Measurements from ENCODE around the gene ZNF14. TPM values are rescaled to one million over a fixed set of nuclear protein-coding genes. Genes with fewer than 3 reads are reported as not detected.
"Not testable (repeated sequence)": the region's sequence is repeated elsewhere in the genome, so short reads cannot be mapped to it uniquely, and the experiment has no call there.

ZNF14 gene
- total RNA-seq, 1 donor from 2014 or later, result 3.6 TPM

DNA sequence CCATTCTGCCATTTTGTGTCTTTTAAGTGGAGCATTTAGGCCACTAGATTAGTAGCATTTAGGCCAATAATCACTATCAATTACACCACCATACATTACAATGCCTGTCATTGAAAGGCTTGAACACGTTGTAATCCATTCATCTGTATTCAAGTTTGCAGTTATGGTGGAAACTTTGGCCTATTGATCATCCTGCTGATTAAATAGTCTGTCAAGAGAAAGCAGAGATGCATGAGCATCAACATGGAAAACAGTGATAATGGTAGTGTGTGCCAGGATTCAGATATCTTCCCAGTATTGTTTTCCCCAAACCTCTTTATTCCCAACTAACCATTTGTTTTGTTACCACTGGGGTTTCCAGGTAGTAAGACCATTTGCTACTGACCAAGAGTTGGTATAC is 32.4 kb downstream of the ZNF14 start:
- DNase-seq; ATAC-seq; intact Hi-C loops (cut with micrococcal nuclease): not testable (repeated sequence)

DNA sequence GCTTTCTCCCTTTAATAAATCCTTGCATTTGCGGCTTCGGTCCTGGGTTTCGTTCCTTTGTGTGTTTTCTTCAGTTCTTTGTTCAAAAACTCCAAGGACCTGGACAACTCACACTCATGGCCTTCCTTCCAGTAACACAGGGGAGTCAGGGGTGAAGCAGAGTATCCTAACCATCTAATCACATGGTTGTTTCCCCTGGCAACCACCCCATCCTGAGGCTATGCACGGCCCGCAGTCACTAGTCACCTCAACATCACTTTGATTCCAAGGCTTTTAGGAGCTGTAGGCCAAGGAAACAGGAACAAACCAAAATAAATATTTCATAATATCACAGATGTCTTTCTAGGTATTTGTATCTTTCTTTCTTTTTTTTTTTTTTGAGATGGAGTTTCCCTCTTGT is 35.3 kb downstream of the ZNF14 start:
- no peak for DNase-seq
- intact Hi-C loops (cut with micrococcal nuclease), result no loop called here
- no peak for ATAC-seq

DNA sequence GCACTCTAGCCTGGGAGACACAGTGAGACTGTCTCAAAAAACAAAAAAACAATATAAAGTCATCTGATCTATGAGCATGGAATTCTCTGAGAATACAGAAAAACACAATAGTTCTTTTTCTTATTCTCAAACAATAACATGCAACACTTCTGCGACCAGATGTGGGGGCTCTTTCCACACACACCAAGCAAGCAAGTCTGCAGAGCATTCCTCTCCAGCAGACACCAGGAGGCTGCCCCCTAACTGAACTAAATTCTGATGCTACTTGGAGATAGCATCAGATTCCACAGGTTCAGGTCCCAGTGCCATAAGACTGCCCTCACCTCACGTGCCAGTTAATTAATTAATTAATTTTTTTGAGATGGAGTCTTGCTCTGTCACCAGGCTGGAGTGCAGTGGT is 36.5 kb downstream of the ZNF14 start:
- intact Hi-C loops (cut with micrococcal nuclease), result no loop called here
- no peak for DNase-seq
- ATAC-seq, result no peak

DNA sequence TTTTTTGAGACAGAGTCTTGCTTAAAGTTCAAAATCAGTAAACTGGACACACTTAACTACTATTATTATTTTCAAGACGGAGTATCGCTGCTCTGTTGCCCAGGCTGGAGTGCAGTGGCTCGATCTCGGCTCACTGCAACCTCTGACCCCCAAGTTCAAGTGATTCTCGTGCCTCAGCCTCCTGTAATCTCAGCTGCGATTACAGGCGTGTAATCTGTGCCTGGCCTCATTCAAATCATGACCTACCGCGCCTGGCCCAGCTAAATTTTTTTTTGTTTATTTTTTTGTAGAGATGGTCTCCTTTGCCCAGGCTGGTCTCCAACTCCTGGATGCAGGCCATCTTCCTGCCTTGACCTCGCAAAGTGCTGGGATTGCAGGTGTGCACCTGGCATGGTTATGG is 41.2 kb downstream of the ZNF14 start:
- no peak for DNase-seq
- intact Hi-C loops (cut with micrococcal nuclease), result no loop called here
- ATAC-seq, result no peak

DNA sequence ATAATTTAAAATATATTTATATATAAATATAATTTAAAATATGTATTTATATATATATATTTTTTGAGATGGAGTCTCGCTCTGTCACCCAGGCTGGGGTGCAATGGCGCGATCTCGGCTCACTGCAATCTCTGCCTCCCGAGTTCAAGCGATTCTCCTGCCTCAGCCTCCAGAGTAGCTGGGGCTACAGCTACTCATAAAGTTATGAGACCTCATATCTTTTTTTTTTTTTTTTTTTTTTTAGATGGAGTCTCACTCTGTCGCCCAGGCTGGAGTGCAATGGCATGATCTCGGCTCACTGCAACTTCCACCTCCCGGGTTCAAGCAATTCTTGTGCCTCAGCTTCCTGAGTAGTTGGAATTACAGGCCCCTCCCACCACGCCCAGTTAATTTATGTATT is 43.9 kb downstream of the ZNF14 start:
- intact Hi-C loops (cut with micrococcal nuclease); DNase-seq; ATAC-seq: not testable (repeated sequence)

DNA sequence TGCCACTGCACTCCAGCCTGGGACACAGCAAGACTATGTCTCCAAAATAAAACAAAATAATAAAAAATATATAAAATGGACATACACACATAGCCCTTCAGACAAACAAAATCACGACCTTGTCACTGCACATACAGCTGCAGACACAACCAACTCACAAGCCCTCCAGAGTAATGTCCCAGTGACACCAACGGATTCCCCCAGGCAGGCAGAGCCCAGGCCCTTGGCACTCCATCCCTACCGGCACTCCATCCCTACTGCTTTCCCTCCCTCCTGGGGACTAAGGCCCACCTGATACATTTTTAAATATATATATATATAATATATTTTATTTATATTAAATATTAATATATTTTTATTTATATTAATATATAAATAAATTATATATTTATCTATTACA is 45.8 kb downstream of the ZNF14 start:
- no peak for ATAC-seq
- intact Hi-C loops (cut with micrococcal nuclease), result no loop called here
- DNase-seq, result no peak

DNA sequence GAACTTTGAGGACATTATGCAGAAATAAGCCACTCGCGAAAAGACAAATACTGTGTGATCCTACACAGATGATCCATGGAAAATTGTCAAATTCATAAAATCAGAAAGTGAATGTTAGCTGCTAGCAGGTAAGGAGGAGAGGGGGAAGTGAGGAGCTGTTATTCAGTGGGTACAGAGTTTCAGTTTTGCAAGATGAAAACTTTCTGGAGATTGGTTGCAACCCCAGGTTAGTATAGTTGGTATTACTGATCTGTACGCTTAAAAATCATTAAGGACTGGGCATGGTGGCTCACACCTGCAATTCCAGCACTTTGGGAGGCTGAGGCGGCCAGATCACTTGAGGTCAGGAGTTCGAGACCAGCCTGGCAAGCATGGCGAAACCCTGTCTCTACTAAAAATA is 46.3 kb downstream of the ZNF14 start:
- no peak for DNase-seq
- ATAC-seq, result no peak
- intact Hi-C loops (cut with micrococcal nuclease), result no loop called here

DNA sequence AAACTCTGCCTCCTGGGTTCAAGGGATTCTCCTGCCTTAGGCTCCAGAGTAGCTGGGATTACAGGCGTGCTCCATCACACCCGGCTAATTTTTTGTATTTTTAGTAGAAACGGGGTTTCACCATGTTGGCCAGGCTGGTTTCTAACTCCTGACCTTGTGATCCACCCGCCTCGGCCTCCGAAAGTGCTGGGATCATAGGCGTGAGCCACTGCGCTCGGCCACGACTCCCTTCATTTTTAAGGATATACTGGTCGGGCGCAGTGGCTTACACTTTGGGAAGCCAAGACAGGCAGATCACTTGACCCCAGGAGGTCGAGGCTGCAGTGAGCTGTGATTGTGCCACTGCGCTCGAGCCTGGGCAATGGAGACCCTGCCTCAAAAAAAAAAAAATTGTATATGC is 46.8 kb downstream of the ZNF14 start:
- ATAC-seq; intact Hi-C loops (cut with micrococcal nuclease); DNase-seq: not testable (repeated sequence)

DNA sequence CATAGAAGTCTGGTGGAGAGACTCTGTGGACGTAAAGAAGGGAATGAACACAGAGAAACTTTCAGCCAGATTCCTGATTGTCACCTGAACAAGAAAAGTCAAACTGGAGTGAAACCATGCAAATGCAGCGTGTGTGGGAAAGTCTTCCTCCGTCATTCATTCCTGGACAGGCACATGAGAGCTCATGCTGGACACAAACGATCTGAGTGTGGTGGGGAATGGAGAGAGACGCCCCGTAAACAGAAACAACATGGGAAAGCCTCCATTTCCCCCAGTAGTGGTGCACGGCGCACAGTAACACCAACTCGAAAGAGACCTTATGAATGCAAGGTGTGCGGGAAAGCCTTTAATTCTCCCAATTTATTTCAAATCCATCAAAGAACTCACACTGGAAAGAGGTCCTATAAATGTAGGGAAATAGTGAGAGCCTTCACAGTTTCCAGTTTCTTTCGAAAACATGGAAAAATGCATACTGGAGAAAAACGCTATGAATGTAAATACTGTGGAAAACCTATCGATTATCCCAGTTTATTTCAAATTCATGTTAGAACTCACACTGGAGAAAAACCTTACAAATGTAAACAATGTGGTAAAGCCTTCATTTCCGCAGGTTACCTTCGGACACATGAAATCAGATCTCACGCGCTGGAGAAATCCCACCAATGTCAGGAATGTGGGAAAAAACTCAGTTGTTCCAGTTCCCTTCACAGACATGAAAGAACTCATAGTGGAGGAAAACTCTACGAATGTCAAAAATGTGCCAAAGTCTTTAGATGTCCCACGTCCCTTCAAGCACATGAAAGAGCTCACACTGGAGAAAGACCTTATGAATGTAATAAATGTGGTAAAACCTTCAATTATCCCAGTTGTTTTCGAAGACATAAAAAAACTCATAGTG is 53.5 kb downstream of the ZNF14 start:
- ATAC-seq (no peak), DNase-seq (no peak)
- intact Hi-C loops (cut with micrococcal nuclease), result no loop called here

DNA sequence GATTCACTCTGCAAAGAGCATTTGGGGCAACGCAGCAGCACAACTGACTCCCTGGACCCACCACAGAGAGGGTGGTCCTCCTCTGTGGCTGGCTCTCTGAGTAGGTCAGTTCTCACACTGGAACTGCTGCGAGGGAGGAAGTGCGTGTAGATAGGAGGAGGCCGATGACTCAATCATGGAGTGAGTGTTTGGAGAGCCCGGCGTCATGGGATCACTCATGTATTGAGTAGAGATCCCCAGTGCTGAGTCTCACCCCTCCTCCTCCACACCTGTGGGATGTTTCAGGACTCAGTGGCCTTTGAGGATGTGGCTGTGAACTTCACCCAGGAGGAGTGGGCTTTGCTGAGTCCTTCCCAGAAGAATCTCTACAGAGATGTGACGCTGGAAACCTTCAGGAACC is 55.3 kb downstream of the ZNF14 start:
- DNase-seq (no peak), ATAC-seq (no peak)
- intact Hi-C loops (cut with micrococcal nuclease), result no loop called here

DNA sequence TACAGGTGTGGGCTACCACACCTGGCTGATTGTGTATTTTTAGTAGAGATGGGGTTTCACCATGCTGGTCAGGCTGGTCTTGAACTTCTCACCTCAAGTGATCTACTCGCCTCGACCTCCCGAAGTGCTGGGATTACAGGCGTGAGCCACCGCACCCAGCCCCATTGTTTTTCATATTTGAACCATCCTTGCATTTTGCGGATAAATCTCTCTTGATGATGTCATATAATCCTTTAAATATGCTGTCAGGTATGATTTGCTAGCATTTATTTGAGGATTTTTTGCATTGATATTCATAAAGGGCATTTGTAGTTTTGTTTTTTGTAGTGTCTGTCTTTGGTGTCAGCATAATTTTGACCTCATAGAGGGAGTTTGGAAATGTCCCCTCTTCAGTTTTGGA is 58.6 kb downstream of the ZNF14 start:
- ATAC-seq, result no peak
- intact Hi-C loops (cut with micrococcal nuclease), result no loop called here
- peak; percentile 6 for DNase-seq

DNA sequence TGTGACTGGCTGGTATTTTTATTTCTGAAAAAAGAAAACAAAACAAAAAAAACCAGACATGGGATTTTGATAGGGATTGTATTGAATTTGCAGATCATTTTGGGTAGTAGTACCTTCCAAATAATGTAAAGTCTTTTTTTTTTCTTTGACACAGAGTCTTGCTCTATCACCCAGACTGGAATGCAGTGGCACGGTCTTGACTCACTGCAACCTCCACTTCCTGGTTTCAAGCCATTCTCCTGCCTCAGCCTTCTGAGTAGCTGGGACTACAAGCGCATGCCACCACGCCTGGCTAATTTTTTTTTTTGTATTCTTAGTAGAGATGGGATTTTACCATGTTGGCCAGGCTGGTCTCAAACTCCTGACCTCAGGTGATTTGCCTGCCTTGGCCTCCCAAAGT is 60.1 kb downstream of the ZNF14 start:
- intact Hi-C loops (cut with micrococcal nuclease), result no loop called here
- ATAC-seq (no peak), DNase-seq (no peak)

DNA sequence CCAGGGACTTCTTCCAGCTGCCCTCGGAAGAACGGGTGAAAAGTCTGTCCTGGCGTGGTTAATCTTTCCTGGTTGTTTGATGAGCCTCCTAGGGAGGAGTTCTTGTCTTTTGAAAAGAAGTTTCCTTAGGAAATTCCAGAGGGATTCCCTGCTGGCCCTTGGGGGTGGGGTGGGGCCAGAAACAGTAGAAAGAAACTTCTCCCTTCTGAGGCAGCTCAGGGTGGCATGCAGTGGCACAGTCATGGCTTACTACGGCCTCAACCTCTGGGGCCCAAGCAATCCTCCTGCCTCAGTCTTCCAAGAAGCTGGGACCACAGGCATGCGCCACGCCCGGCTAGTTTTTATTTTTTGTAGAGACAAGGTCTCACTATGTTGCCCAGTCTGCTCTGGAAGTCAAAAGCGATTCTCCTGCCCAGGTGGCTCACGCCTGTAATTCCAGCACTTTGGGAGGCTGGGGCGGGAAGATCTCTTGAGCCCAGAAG is 62.8 kb downstream of the ZNF14 start:
- DNase-seq, result peak; percentile 10
- ATAC-seq, result no peak
- intact Hi-C loops (cut with micrococcal nuclease), result no loop called here

DNA sequence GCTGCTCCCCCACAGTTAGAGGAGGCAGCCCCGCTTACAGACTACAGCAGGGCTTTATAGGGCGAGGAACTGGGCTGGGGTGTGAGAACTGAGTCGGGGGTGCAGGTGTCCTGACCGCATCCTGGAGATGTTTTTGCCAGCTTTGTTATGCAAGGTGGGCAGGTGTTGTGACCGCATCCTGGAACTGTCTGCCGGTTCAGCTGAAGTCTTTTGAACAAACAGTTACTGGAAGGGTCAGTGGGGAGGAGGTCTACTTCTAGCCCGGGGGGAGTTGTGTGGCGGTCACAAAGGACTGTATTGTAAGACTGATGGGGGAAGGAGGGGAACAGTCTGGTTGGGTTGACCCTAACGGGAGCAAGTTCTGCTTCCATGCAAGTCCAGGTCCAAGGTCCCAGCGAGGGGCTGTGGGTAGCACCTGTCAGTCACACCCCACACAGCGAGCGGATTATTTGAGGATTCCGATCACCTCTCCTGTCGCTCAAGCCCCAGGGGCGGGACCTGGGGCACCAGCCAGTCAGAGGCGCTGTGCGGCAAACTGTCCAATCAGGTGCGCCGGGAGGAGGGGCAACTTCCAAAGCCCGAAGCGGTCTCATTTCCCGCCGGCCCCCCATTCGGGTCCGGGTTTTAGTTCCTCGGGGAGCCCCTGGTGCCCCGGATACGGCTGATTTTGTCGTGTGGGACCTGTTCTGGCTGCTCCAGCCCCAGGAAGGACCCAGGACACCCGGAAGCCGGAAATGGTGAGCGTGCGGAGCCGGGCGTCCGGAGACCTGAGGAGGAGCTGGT is 64.5 kb downstream of the ZNF14 start, which contains the start of gene ZNF101:
TSS of gene ZNF101 (plus strand) at position 610 of the 783 bp plus-strand sequence. CDS start at position 735, 125 bp downstream.
- intact Hi-C loops (cut with micrococcal nuclease), result no loop called here
- peak; percentile 95 for DNase-seq
- peak; percentile 82 for ATAC-seq

DNA sequence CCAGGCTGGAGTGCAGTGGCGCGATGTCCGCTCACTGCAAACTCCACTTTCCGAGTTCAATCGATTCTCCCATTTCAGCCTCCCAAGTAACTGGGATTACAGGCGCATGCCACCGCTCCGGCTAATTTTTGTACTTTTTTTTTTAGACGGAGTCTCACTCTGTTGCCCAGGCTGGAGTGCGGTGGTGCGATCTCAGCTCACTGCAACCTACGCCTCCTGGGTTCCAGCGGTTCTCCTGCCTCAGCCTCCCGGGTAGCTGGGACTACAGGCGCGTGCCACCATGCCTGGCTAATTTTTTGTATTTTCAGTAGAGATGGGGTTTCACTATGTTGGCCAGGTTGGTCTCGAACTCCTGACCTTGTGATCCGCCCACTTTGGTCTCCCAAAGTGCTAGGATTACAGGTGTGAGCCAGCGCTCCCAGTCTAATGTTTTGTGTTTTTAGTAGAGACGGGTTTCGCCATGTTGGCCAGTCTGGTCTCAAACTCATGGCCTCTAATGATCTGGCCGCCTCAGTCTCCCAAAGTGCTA is 67.4 kb downstream of the ZNF14 start:
- ATAC-seq; intact Hi-C loops (cut with micrococcal nuclease): not testable (repeated sequence)
- peak; percentile 2 for DNase-seq

DNA sequence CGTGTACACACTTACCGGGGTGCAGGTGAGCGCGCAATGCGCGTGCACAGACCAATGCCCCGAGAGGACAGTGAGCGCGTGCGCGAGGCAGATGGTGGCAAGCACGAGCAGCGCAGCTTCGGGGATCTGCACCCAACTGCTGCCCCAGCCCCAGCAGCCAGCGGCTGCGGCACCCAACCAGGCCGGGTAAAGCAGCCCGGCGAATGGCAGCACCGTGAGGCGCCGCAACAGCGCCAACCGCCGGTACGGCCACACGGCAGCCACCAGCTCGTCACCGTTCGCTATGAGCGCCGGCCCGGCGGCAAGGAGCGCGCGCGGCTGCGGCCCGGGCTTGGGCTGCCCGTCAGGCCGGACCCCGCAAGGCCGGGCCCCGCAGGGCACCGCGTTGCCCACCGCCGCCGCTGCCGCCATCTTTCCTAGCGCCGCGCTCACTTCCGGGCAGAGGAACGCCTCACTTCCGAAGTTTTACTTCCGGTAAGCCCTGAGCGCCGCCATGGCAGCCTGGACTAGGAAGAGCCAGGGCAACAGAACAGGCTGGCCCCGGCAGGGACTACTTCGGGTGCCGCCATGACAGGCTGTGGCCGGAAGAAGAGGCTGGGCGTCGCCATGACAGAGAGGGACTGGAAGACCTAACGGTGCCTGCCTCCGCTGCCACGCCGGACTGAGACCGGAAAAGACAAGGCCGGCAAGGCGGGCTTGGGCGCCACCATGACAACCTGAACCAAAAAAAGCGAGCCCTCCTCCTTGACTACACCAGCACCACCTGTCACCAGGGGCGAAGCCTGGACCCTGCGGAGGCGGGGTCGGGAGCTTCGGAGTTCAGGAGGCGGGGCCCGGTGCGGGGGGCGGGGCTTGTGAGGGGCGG is 69.4 kb downstream of the ZNF14 start, which contains the start of gene ATP13A1:
TSS of gene ATP13A1 (minus strand) at position 421 of the 865 bp plus-strand sequence. CDS start at position 411, 10 bp downstream.
- ATAC-seq (peak; percentile 97), DNase-seq (peak; percentile 98)
- intact Hi-C loops (cut with micrococcal nuclease), result no loop called here

DNA sequence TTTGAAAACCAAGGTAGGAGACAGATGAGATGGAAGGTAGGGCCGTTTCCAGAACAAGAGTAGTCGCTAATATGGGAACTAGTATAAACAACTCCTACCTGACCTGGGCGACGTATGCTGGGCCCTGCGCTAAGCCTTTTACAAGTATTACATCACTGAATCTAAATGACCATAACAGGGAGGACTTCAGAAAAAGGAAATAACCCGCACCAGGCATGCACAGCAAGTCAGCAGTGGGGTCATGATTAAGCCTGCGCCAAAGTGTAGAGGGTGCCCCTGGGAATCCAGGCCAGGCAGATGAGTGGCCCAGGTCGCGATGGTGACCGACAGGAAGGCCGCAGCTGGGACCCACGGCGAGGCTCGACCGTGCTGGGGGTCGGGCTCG is 70.0 kb downstream of the ZNF14 start:
- ATAC-seq, result no peak
- intact Hi-C loops (cut with micrococcal nuclease), result no loop called here
- no peak for DNase-seq

DNA sequence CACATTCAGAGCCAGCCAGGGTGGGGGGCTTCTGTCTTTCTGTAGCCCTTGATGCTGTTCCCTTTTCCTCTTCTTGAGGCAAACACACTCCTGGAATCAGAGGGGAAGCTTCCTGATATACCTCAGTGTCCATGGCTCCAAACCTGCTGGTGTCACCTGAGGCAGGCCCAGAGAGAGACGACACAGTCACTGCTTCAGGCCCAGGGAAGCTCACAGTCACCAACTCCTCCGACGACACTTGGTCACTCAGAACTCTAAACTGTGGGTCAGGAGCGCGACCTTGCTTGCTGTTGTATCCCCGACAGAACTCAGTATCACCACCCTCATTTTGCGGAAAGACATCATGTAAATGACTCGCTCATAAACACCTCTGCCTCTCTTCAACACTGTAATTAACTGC is 70.6 kb downstream of the ZNF14 start:
- DNase-seq (peak; percentile 5), ATAC-seq (no peak)
- intact Hi-C loops (cut with micrococcal nuclease), result no loop called here
